Right lobe of liver (tissue), 4 donors: ENCODE measurements around the gene DRD5.

Experiments used
- POLR2A ChIP-seq: fragments of 450-650 bp; IDR thresholded peaks from one replicate; pipeline ENCODE4 v1.6.1; 2017; ENCODE audit warnings: antibody characterized with exemption, mild to moderate bottlenecking
- TF ChIP-seq, protein P1 (sequence below), 4 donors: fragments of 200-600 bp in 3 of 4; fragments of 450-650 bp in 1 of 4; IDR thresholded peaks; one replicate each; pipeline versions ENCODE4 v1.5.1 to v1.8.0; 2016 to 2022; ENCODE audit warnings: antibody characterized with exemption in 4 of 4, mild to moderate bottlenecking in 2 of 4
- donor health status: DM: no; HTN: no; CAD: no.
- donor health status: DM: no; HTN: no; CAD: no.
- donor health status: DM: no; HTN: yes; CAD: no.

DNA sequence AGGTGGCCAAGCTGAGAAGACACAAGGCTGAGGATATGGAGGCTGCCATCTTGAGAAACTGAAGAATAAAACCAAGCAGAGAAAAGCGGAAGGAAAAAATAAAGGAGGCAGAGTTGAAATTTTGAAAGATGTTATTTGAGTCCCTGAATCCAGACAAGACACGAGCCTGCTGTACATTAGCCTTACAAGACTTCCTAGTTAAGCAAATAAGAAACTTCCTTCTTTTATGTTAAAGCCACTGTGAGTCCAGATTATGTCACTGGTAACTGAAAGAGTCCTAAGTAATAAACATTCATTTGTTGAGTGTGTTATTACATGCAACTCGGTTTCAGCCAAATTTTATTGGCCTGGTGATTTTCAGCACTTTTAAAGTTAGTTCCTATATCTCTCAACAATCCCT, 30.4 kb downstream of the DRD5 start:
- no peak for TF ChIP-seq POLR2A
- TF ChIP-seq, protein P1, sequence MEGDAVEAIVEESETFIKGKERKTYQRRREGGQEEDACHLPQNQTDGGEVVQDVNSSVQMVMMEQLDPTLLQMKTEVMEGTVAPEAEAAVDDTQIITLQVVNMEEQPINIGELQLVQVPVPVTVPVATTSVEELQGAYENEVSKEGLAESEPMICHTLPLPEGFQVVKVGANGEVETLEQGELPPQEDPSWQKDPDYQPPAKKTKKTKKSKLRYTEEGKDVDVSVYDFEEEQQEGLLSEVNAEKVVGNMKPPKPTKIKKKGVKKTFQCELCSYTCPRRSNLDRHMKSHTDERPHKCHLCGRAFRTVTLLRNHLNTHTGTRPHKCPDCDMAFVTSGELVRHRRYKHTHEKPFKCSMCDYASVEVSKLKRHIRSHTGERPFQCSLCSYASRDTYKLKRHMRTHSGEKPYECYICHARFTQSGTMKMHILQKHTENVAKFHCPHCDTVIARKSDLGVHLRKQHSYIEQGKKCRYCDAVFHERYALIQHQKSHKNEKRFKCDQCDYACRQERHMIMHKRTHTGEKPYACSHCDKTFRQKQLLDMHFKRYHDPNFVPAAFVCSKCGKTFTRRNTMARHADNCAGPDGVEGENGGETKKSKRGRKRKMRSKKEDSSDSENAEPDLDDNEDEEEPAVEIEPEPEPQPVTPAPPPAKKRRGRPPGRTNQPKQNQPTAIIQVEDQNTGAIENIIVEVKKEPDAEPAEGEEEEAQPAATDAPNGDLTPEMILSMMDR (IDR thresholded peaks at IDR 0.05), result no peak
